Nephron progenitor cell (in vitro differentiated cells): ENCODE data around the gene VSTM2L.
A peak's percentile ranks its signal among the peaks of the same experiment; 100 is the strongest.

Experiments
- DNase-seq: peaks from one replicate; pipeline ENCODE4 v3.0.0; 2021
- H3K27ac Mint-ChIP-seq: 2 replicates; pipeline ENCODE4 v1.8.0; 2021; ENCODE audit warnings: mild to moderate bottlenecking, moderate library complexity, mixed read lengths
- H3K27me3 Mint-ChIP-seq: 2 replicates; pipeline ENCODE4 v1.8.0; 2021; ENCODE audit warnings: mild to moderate bottlenecking, low read depth, mixed read lengths; ENCODE audit not compliant: poor library complexity
- H3K36me3 Mint-ChIP-seq: 2 replicates; pipeline ENCODE4 v1.8.0; 2021; ENCODE audit warnings: low read depth, mixed read lengths
- H3K4me1 Mint-ChIP-seq: 2 replicates; pipeline ENCODE4 v1.8.0; 2021; ENCODE audit warnings: mixed read lengths
- H3K4me3 Mint-ChIP-seq: 2 replicates; pipeline ENCODE4 v1.8.0; 2021; ENCODE audit warnings: mild to moderate bottlenecking, moderate library complexity, mixed read lengths
- H3K9me3 Mint-ChIP-seq: 2 replicates; pipeline ENCODE4 v1.8.0; 2021; ENCODE audit warnings: mild to moderate bottlenecking, moderate library complexity, mixed read lengths
- TF ChIP-seq, protein P1 (sequence below): fragments of 200-600 bp; sonication (generic); IDR thresholded peaks from 2 replicates; pipeline ENCODE4 v1.5.0; 2021; ENCODE audit warnings: antibody characterized with exemption

VSTM2L gene

DNA sequence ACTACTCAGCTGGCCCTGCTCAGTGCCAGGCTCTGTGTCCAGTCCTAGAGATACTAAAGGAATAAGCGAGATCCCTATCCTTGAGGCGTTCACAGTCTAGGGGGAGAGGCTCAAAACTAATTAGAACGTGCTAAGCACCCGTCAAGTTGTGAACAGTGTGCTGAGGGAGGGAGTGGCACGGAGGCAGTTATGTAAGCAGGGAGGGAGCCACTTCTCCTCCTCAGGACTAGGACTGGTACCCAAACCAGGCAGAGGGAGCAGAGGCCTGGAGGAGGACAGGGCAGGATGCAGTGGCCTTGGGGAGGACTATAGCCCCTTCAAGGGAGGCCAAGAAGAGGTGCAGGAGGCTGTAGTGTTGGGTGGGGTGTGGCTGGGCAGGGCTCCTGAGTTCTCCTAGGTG lies 39.6 kb upstream of the VSTM2L start:
- peak overlapping the region; percentile 6 for H3K27ac Mint-ChIP-seq
- peaks cover 7% of the 10 kb centered on the region for H3K27me3 Mint-ChIP-seq
- TF ChIP-seq, protein P1, sequence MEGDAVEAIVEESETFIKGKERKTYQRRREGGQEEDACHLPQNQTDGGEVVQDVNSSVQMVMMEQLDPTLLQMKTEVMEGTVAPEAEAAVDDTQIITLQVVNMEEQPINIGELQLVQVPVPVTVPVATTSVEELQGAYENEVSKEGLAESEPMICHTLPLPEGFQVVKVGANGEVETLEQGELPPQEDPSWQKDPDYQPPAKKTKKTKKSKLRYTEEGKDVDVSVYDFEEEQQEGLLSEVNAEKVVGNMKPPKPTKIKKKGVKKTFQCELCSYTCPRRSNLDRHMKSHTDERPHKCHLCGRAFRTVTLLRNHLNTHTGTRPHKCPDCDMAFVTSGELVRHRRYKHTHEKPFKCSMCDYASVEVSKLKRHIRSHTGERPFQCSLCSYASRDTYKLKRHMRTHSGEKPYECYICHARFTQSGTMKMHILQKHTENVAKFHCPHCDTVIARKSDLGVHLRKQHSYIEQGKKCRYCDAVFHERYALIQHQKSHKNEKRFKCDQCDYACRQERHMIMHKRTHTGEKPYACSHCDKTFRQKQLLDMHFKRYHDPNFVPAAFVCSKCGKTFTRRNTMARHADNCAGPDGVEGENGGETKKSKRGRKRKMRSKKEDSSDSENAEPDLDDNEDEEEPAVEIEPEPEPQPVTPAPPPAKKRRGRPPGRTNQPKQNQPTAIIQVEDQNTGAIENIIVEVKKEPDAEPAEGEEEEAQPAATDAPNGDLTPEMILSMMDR, result no peak
- H3K4me3 Mint-ChIP-seq, result no peak overlapping the region
- DNase-seq, result no peak
- peaks cover 16% of the 10 kb centered on the region for H3K9me3 Mint-ChIP-seq
- peaks cover 51% of the 10 kb centered on the region for H3K36me3 Mint-ChIP-seq
- H3K4me1 Mint-ChIP-seq, result peaks cover 45% of the 10 kb centered on the region

DNA sequence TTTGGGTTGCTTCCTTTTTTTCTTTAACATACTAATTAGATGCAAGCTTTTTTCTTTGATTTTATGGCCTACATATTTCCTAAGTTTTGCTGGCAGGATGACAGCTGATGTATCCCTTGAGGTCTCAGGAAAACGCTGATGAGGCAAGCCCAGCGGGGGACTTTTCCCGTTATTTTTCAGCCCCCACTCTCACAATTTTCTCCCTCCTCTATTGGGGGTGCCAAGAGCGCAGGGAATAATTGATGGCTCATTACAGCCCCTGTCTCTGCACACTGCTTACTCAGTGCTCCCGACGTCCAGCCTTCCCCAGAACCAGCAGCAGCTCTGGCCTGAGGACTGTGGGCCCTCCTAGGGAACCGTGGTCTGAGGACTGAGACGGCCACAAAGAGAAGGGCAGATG lies 38.6 kb upstream of the VSTM2L start:
- no peak for DNase-seq
- H3K9me3 Mint-ChIP-seq, result peaks cover 12% of the 10 kb centered on the region
- TF ChIP-seq, protein P1, result no peak
- peaks cover 47% of the 10 kb centered on the region for H3K36me3 Mint-ChIP-seq
- no peak overlapping the region for H3K27ac Mint-ChIP-seq
- no peak overlapping the region for H3K4me3 Mint-ChIP-seq
- peaks cover 45% of the 10 kb centered on the region for H3K4me1 Mint-ChIP-seq
- H3K27me3 Mint-ChIP-seq, result peaks cover 7% of the 10 kb centered on the region

DNA sequence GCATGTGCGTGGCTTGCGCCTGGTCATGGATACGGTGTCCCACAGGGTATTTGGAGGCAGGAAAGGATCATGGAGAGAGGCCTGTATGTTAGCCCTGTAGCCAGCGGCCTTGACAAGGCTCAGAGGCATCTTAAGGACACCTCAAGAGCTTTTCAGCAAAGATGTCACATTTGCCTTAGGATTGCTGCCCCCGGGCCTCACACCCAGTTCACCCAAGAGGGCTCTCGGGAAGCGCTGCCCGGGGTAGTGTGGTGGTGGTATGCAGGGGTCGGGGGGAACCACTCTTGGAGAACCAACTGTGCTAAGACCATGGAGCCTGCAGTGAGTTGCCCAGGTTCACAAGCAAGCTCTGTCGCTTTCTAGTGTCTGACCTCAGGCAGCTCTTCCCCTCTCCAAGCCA lies 36.9 kb upstream of the VSTM2L start:
- Mint-ChIP-seq H3K9me3 (no peaks in the 10 kb centered on the region), H3K4me1 (peaks cover 63% of the 10 kb centered on the region), H3K4me3 (no peak overlapping the region), H3K27me3 (peaks cover 7% of the 10 kb centered on the region), H3K27ac (no peak overlapping the region), H3K36me3 (peaks cover 43% of the 10 kb centered on the region)
- TF ChIP-seq, protein P1, result no peak
- DNase-seq, result no peak

DNA sequence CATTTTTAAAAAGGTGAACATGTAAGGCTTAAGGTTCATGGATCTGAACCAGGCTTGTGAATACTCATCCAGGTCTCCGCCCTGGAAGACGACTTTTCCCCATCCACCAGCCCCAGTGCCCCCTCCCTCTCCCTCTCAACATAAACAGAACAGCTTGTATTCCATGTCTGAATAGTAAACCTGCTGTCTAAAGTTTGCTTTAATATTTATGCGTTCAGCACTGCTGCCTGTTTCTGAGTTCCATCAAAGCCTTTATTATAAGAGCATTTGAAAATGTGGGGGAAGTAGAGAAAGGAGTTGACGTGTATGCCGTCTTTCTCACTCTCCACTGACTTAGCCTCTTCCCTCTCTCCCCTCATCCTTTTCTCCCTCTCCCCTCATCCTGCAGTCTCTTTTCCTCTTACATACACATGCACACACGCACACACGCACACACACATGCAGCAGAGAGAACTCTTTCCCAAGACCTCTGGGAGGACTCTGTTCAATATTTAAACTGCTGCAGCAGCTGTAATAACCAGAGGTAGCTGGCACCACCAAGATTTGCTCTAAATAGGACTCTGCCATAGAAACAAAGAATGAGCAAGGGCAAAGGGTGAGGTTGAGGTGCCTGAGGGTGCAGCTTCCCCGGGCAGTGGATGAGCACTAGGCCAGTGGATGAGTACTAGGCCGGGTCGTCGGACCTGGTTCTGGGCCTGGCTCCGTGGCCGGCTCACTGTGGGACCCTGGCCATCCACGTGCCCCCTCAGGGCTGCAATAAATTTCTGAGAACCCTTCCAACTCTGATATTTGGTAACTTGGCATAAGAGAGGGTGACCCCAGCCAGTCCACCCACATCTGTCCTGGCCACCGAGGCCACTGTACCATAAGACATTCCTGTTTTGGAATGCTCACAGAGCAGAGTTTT lies 35.4 kb upstream of the VSTM2L start:
- Mint-ChIP-seq H3K36me3 (peaks cover 38% of the 10 kb centered on the region), H3K4me3 (no peak overlapping the region), H3K27me3 (peaks cover 4% of the 10 kb centered on the region), H3K27ac (no peak overlapping the region), H3K4me1 (peaks cover 57% of the 10 kb centered on the region), H3K9me3 (no peaks in the 10 kb centered on the region)
- no peak for DNase-seq
- TF ChIP-seq, protein P1, result no peak

DNA sequence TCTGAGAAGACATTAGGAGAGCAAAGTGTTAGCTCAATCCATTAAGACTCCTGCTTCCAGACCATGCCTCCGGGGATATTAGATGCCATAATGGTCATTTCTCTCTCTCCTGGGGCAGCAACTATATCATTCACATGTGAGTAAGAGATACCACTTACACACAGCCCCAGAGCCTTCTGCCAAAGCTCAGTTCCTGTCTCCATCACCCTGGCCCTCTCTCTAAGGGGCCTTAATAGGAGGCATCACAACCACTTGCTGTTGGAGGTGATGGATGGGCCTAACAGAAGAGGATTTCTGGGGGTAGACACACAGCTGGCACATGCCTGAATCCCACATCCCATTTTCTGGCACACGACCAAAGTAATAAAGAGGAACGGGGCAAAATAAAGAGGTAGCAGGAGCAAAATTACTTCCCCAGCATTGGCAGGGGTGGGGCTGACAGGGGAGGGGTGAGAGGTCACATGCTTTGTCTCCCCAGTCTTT lies 34.0 kb upstream of the VSTM2L start:
- TF ChIP-seq, protein P1, result no peak
- Mint-ChIP-seq H3K4me1 (peaks cover 45% of the 10 kb centered on the region), H3K9me3 (no peaks in the 10 kb centered on the region), H3K4me3 (no peak overlapping the region), H3K36me3 (peaks cover 36% of the 10 kb centered on the region), H3K27me3 (peaks cover 6% of the 10 kb centered on the region), H3K27ac (no peak overlapping the region)
- DNase-seq, result no peak
